HepG2 (cell line): Measurements from ENCODE around the gene FAM163B. TPM values are rescaled to one million over a fixed set of nuclear protein-coding genes. Genes with fewer than 3 reads are reported as not detected.

ENCODE experiments used
- ATAC-seq: fragments of 200-7000 bp; cut with Tn5 transposase; 3 replicates; pipeline ENCODE4 v1.9.1; 2020; ENCODE audit warnings: mild to moderate bottlenecking, moderate library complexity
- BruUV-seq: library from RNA; stranded (reverse); fragments of 400-500 nt; replicated peaks from 2 replicates; lab custom pipeline; 2021; lab: Mats Ljungman, UMichigan
- CTCF ChIA-PET: fragments of 300-600 bp; formaldehyde crosslinking; extraction: SDS; loops from one replicate; lab custom pipeline; 2021; ENCODE audit warnings: low total read pairs, inconsistent platforms, low intra/inter-chr PET ratio; lab: Yijun Ruan, JAX
- POLR2A ChIA-PET: fragments of 350-600 bp; sonication (Branson Sonifier 250); formaldehyde crosslinking; loops from one replicate; lab custom pipeline; 2020; ENCODE audit warnings: antibody characterized with exemption, inconsistent platforms; lab: Yijun Ruan, JAX
- DNase-seq: peaks from one replicate; pipeline ENCODE4 v3.0.0-alpha.2; 2015; ENCODE audit warnings: low spot score
- FAIRE-seq: peaks from 3 replicates; lab custom pipeline; 2011; peaks lifted over from hg19 to GRCh38; lab: Jason Lieb, UNC
- H2AFZ ChIP-seq: one replicate; pipeline ENCODE4 v1.6.1; 2011; ENCODE audit warnings: low read length, inconsistent platforms
- H3K27ac ChIP-seq: fragments of 300-600 bp; 3 replicates; pipeline ENCODE4 v1.8.0; 2011; ENCODE audit warnings: mixed run types, mild to moderate bottlenecking, mixed read lengths, low read length, inconsistent platforms; ENCODE audit not compliant: insufficient read depth; ENCODE audit errors: extremely low read length
- H3K27me3 ChIP-seq, 2 experiments: fragments of 200-600 bp in 1 of 2; 2 replicates in 1 of 2; 3 replicates in 1 of 2; pipeline versions ENCODE4 v1.6.0 to v1.8.0; 2011; ENCODE audit warnings: low read length in 2 of 2, mild to moderate bottlenecking in 2 of 2, moderate library complexity in 2 of 2, inconsistent platforms in 1 of 2; ENCODE audit not compliant: insufficient read depth in 2 of 2, control insufficient read depth in 1 of 2
- H3K36me3 ChIP-seq, 2 experiments: fragments of 200-600 bp in 1 of 2; replicated peaks in 1 of 2; 2 replicates in 1 of 2; 3 replicates in 1 of 2; pipeline versions ENCODE4 v1.5.1 to v1.8.0; 2011; ENCODE audit warnings: low read length in 2 of 2, inconsistent platforms in 1 of 2; ENCODE audit not compliant: insufficient read depth in 2 of 2, control insufficient read depth in 1 of 2
- H3K4me1 ChIP-seq: 2 replicates; pipeline ENCODE4 v1.5.1; 2012; ENCODE audit warnings: low read length, inconsistent platforms; ENCODE audit not compliant: insufficient read depth
- H3K4me2 ChIP-seq: 2 replicates; pipeline ENCODE4 v1.6.0; 2011; ENCODE audit warnings: low read depth, low read length, inconsistent platforms
- H3K4me3 ChIP-seq, 3 experiments: fragments of 200-600 bp in 1 of 3; sonication (generic), shearing (Covaris generic) in 1 of 3; replicated peaks in 1 of 3; 2 replicates each; pipeline ENCODE4 v1.5.1; 2011 to 2016; ENCODE audit warnings: low read length in 3 of 3, inconsistent platforms in 2 of 3, low read depth in 2 of 3, mild to moderate bottlenecking in 2 of 3, control low read depth in 1 of 3, mixed read lengths in 1 of 3; ENCODE audit not compliant: insufficient read depth in 1 of 3
- H3K79me2 ChIP-seq: one replicate; pipeline ENCODE4 v1.6.1; 2011; ENCODE audit warnings: low read length, inconsistent platforms; ENCODE audit not compliant: insufficient read depth
- H3K9ac ChIP-seq: 2 replicates; pipeline ENCODE4 v1.6.0; 2011; ENCODE audit warnings: mild to moderate bottlenecking, low read depth, low read length, inconsistent platforms; ENCODE audit not compliant: insufficient read depth
- H3K9me3 ChIP-seq: 2 replicates; pipeline ENCODE4 v1.5.1; 2012; ENCODE audit warnings: mild to moderate bottlenecking, low read length
- H4K20me1 ChIP-seq: 2 replicates; pipeline ENCODE4 v1.6.0; 2011; ENCODE audit warnings: inconsistent platforms, mild to moderate bottlenecking, low read length, moderate library complexity; ENCODE audit not compliant: insufficient read depth
- EZH2 ChIP-seq: conservative IDR thresholded peaks from 2 replicates; pipeline ENCODE4 v1.6.1; 2012; ENCODE audit warnings: mild to moderate bottlenecking, low read depth, low read length, moderate library complexity
- HNRNPK ChIP-seq: fragments of 200-400 bp; formaldehyde crosslinking; IDR thresholded peaks from 2 replicates; pipeline ENCODE4 v1.6.1; 2018; ENCODE audit warnings: low read length, low read depth, moderate library complexity, mild to moderate bottlenecking; ENCODE audit not compliant: poor library complexity, severe bottlenecking
- MIER3 ChIP-seq: IDR thresholded peaks from 2 replicates; pipeline ENCODE4 v1.6.1; 2016; ENCODE audit warnings: missing compliant biosample characterization, borderline replicate concordance
- PHB2 ChIP-seq: fragments of 450-650 bp; IDR thresholded peaks from 2 replicates; pipeline ENCODE4 v1.6.1; 2018; ENCODE audit not compliant: partially characterized antibody
- SP4 ChIP-seq: sonication (generic); formaldehyde crosslinking; IDR thresholded peaks from 2 replicates; pipeline ENCODE4 v1.8.1; 2023; ENCODE audit warnings: mild to moderate bottlenecking, missing genetic modification reagents
- USF2 ChIP-seq, 2 experiments: sonication (generic) in 1 of 2; formaldehyde crosslinking in 1 of 2; IDR thresholded peaks; 2 replicates each; pipeline versions ENCODE4 v1.5.1 to v1.6.1; 2011 to 2020; ENCODE audit warnings: borderline replicate concordance in 1 of 2, low read depth in 1 of 2, low read length in 1 of 2, mild to moderate bottlenecking in 1 of 2, missing genetic modification reagents in 1 of 2, moderate library complexity in 1 of 2
- ZNF234 ChIP-seq: sonication (generic); formaldehyde crosslinking; conservative IDR thresholded peaks from 2 replicates; pipeline ENCODE4 v1.5.1; 2020; ENCODE audit warnings: mild to moderate bottlenecking, missing genetic modification reagents
- ZNF296 ChIP-seq: sonication (generic); formaldehyde crosslinking; conservative IDR thresholded peaks from 2 replicates; pipeline ENCODE4 v1.5.0; 2020; ENCODE audit warnings: mild to moderate bottlenecking, missing genetic modification reagents
- ZNF331 ChIP-seq: sonication (generic); formaldehyde crosslinking; IDR thresholded peaks from 2 replicates; pipeline ENCODE4 v1.4.0; 2020; ENCODE audit warnings: missing genetic modification reagents
- ZNF652 ChIP-seq: IDR thresholded peaks from 2 replicates; pipeline ENCODE4 v1.6.1; 2016; ENCODE audit warnings: low read depth, borderline replicate concordance
- ZNF816 ChIP-seq: sonication (generic); formaldehyde crosslinking; IDR thresholded peaks from 2 replicates; pipeline ENCODE4 v1.8.0; 2022; ENCODE audit warnings: missing genetic modification reagents, mild to moderate bottlenecking, borderline replicate concordance
- WGBS: methylation state at CpG from one replicate; pipeline ENCODE4 v1.1.6; 2017; ENCODE audit warnings: low lambda C conversion rate; 5-methylcytosine and 5-hydroxymethylcytosine counted together
- in situ Hi-C: cut with HindIII; loops from 2 replicates; pipeline ENCODE4 v1.10.0; 2017; ENCODE audit warnings: low pct_unique_long_range_greater_than_20kb; ENCODE audit not compliant: extremely low pct_ligation_motif_present
- intact Hi-C: fragments of 100-400 bp; cut with micrococcal nuclease; formaldehyde crosslinking; loops from one replicate; pipeline ENCODE4 v1.10.0; 2022; ENCODE audit not compliant: unreplicated experiment
- polyA plus RNA-seq, 8 experiments: library from polyadenylated mRNA; depleted of rRNA in 3 of 8; stranded (reverse) in 7 of 8; unstranded in 1 of 8; fragments of >200 nt; fragmentation: Illumina TruSeq in 4 of 8; extraction: Trizol in 4 of 8; gene quantifications; 2 replicates each; pipeline versions ENCODE4 v1.2.1 to v1.2.3, GENCODE V29; 2011 to 2016; ENCODE audit warnings: low read depth in 4 of 8, missing spikeins in 1 of 8, mixed read lengths in 1 of 8; ENCODE audit not compliant: insufficient read depth in 1 of 8
- total RNA-seq, 5 experiments: library from RNA; depleted of rRNA; stranded (reverse); fragments of >200 nt; fragmentation: Illumina TruSeq; extraction: Trizol; gene quantifications; 2 replicates each; pipeline ENCODE4 v1.2.3, GENCODE V29; 2016; ENCODE audit warnings: low read depth in 1 of 5

Gene FAM163B
- total and polyA plus RNA-seq, 2 of the 13 experiments (the other 11 are each of a cell fraction or from before 2014, with no cell fraction given) = not detected

- no peaks in the 10 kb centered on the region for H3K79me2 ChIP-seq
- peaks cover 4 to 48% of the 10 kb centered on the region in 2 experiments for H3K27me3 ChIP-seq
- BruUV-seq = no TSS peak
- WGBS = 13% methylated on average over 6 of the region's 10 CpGs
- H3K4me3 ChIP-seq = no peak overlapping the region
- no peak overlapping the region for H3K27ac ChIP-seq
- no peaks in the 10 kb centered on the region for H3K4me1 ChIP-seq
- no peak for DNase-seq
- TF ChIP-seq HNRNPK (no peak), ZNF652 (no peak), ZNF296 (CRISPR knock-in tag) (no peak), ZNF234 (CRISPR knock-in tag) (no peak), EZH2 (no peak), MIER3 (CRISPR knock-in tag) (no peak), USF2 (IDR thresholded peaks at IDR 0.05; ENCODE audit: low read depth, low read length) (no peak), USF2 (CRISPR knock-in tag; IDR thresholded peaks at IDR 0.05; ENCODE audit: borderline replicate concordance) (no peak), PHB2 (no peak), SP4 (CRISPR knock-in tag) (no peak), ZNF331 (CRISPR knock-in tag) (no peak), ZNF816 (CRISPR knock-in tag) (no peak)
- ChIA-PET CTCF (no interaction called here), POLR2A (no interaction called here)
- no peak overlapping the region for H2AFZ ChIP-seq
- H3K9me3 ChIP-seq = peaks cover 6% of the 10 kb centered on the region
- no peak for ATAC-seq
- intact Hi-C loops = no loop called here
- H3K9ac ChIP-seq = no peak overlapping the region
- in situ Hi-C loops = no loop called here
- no peak overlapping the region for H3K4me2 ChIP-seq
- FAIRE-seq = no peak
- H3K36me3 ChIP-seq = no peaks in the 10 kb centered on the region
- no peaks in the 10 kb centered on the region for H4K20me1 ChIP-seq
These were observed 17.2 kb downstream of the FAM163B start for GRCh38 chr9:133591985-133592384.
